HG02763 (cell line): ENCODE data around the gene HLX.

ENCODE experiments used
- ATAC-seq: cut with Tn5 transposase; IDR thresholded peaks from one replicate; pipeline ENCODE4 v1.9.1; 2021; ENCODE audit warnings: mild to moderate bottlenecking, moderate library complexity; ENCODE audit not compliant: unreplicated experiment

Gene HLX

DNA sequence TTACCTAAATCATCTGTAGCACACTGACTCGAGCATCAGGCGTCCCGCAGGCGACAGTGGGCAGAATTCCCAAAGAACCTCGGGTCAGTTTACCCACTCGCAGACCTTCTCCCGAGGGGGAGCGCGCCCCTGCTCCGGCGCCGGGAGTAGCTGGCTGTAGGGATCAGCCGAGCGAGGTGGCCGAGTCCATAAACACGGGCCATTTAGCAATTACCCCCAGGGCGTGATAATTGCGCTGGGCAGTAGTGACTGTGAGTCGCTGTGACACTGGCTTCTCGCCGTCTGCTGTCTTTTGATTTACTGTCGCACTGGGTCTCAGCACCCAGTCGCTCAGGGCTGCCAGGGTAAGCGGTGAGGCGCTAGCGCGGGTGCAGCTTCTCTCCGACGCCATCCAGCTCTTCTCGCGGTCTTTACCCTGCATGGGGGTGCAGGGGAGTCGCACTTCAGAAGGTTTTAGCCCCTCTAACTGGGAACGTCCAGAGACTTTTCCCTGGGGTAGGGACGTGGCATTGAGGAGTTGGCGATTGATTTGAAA is 16.2 kb downstream of the HLX start:
- ATAC-seq, result no peak

DNA sequence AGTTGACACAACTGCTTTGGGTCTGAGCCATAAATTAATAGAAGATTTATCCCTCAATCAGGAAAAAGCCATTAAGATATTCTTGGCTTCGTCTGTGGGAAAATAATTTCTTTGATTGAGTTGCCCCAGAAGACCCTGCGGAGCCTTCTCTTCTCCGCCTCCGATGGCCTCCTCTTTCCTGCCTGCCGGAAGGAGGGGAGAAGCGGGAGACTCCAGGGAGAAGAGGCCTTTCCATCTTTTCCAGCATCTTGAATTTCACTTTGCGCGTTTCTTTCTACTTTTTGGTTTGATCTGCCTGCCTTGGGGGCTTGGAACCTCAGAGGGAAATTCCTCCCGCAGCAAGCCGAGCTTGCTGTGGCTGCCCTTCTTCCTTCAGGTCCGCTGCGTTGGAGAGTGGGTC is 16.8 kb downstream of the HLX start:
- ATAC-seq, result no peak

DNA sequence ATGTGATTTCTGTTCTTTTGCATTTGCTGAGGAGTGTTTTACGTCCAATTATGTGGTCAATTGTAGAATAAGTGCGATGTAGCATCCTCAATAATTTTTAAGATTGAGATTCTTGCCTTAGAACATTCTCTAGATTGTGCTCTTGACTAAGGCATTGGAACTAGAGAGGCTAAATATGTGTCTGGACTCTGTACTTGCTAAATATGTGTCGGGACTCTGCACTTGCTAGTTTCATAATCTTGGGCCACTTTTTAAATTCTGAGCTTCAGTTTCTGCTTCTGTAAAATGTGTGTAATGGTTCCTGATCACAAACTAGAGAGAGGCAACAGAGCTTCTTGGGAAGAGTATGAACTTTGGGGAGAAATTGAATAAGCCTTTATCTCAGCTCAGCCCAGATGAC is 21.6 kb downstream of the HLX start:
- no peak for ATAC-seq

GRCh38 chr1:220901881-220902280 is 22.6 kb downstream of the HLX start:
- no peak for ATAC-seq

- ATAC-seq, result no peak
These were observed 23.7 kb downstream of the HLX start for GRCh38 chr1:220902916-220903315.

- no peak for ATAC-seq
These were observed 25.6 kb downstream of the HLX start for GRCh38 chr1:220904876-220905275.

DNA sequence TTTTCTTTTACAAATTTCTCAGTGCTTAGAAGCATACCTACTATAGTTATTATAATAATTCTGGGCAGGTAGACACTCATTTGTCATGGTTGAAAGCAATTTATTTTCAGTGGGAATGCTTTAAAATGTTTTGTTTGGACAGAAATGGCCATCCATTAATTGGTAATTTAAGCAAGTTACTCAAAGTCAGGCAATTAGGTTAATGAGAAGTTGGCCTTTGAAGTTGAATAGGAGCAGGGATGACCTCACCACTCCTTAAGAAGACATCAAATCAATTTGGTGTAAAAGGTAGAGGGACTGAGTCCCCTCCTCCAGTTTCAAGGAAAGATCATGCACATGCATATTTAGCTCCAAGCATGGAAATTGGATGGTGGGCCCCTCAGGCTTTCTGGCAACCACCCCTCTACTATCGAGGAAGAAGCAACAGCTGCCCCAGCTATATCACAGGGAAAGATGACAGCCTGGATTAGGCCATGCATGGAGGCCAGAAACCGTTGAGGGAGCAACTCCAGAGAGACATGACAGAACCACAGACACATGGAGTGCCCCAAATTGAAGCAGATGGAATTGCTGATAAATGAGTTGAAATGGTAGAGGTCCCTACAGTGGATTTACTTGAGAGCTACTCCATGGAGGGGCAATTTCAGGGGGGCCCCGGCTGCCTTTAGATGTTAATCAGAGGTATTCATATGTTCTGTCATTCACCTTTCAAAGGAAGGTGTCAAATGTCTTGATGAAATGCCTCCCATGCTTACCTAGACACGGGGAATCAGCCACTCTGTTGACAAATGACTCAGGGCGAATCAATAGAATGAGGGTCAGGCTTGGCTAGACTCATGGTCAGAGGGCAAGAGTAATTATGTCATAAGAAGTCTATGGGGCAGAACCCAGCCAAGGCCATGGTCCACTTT is 26.7 kb downstream of the HLX start:
- ATAC-seq, result no peak

DNA sequence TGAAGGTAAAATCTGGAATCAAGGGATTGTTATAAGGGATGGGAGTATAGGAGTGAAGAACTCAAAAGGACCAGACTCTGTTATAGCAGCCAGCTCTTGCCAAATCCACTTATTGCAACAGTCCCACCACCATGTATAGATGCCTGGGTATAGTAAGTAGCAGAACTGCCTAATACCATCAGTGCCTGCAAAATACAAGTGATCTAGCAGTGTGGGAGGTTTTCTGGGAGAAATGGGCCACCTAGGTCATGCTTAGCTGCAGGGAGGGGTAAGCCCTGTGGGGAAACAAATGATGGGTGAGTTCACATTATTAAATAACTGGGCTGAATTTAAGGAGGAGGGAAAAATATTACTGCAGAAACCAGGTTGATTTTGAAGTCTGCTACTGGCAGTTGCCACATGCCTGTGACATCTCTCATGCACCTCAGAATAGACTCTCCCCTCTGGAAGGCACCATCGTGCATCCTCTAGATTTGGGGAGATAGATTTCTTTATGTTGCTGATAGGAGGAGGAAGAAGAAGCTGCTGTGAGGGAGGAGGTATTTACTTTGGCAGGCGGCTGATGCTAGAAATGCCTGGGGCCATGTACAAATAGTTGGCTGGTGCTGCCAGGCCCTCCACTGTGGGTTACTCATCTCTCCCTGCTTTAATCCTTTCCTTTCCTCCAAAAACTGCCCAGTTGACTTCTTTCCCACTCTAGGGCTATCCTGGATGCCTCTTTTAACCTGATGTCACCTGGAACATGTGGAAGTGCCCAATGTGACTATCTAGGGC is 27.5 kb downstream of the HLX start:
- ATAC-seq, result no peak

DNA sequence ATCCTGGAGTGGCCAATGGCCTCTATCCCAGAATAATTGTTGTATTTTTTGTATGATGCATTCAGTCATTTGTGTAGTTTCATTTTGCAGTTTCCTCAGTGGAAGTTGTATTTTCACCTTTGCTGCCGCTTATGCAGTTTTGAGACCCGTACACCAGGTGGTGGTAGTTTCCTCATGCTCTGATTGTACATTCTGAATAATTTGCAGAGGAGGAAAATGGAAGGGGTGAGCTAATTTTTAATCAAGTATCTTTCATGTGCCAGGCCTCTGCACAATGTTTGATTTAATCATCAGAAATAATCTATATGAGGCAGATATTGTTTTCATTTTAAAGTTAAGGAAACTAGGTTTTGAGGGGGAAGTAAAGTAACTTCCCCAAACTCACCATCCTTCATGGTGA is 29.5 kb downstream of the HLX start:
- no peak for ATAC-seq

GRCh38 chr1:220910021-220910420 is 30.8 kb downstream of the HLX start:
- ATAC-seq, result no peak

DNA sequence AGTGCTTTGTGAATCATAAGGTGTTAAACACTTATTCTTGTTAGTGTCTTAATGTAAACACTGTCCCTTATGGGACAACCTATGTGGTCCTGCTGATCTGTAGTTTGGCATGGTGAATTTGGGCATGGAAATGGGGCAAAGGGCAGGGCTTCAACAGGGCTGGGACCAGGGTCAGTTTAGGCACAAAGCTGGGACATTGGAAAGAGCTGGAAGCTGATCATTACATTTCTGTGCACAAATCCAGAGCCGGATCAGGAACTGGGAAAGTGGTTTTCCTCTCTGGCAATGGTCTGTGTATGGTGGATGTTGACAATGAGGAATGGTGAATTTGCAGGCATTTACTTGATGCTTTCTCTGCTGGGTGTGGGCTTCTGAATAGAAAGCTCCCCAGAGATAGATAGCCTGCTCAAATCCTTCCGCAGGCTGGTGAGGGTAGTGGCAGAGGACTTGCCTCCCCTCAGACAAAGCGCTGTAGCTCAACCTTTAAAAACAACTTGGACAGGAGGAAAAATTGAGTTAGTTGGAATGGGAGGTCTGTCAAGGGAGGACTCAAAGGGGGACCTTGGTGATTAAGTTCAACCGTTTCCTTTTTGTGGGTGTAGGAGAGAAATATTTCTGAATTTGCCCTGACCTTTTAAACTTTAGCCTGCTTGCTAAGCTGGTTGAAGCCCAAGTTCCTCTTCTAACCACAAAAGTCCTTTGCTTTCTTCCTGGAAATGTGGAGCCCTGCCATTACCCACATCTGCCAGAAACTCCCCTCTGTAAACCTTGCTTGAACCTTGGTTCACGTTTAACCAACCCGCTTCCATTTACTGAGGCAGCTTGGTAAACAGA is 35.3 kb downstream of the HLX start:
- ATAC-seq, result no peak

DNA sequence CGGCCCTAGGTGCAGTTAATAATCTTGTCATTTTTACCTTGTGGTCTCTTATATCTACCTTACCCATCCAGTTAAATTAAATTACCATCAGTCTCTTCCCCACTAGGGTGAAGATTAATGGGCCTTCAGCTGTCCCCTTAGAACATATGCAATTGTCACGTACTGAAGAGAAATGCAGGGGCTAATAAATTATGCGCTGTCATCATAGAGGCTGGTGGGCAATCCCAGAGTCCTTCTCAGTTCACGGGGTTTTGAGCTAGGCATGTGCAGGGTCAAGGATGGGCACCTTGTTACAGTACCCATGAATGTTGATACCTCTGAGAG is 35.8 kb downstream of the HLX start:
- no peak for ATAC-seq

- ATAC-seq, result no peak
These were observed 36.7 kb downstream of the HLX start for GRCh38 chr1:220915954-220916353.

DNA sequence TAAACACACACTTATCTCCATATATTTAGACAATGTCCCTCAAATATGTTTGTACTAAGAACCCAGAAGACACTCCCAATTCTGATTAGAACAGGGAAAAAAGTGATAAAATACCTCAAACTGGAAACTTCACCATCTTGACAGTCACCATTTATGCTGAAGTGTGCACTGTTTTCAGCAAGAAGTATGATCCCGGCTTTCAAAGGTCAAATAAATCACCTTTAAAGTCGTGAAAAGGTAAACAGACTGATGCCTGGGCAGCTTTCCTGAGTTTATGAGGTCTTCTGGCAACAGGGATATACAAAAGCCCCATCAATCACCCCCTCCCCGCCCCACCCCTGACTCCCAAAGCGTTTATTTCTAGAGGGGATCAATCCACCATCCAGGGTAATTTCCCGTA is 37.9 kb downstream of the HLX start:
- no peak for ATAC-seq

GRCh38 chr1:220917535-220918209 is 38.4 kb downstream of the HLX start:
- ATAC-seq, result no peak

- ATAC-seq, result no peak
These were observed 39.2 kb downstream of the HLX start for GRCh38 chr1:220918285-220918951.

DNA sequence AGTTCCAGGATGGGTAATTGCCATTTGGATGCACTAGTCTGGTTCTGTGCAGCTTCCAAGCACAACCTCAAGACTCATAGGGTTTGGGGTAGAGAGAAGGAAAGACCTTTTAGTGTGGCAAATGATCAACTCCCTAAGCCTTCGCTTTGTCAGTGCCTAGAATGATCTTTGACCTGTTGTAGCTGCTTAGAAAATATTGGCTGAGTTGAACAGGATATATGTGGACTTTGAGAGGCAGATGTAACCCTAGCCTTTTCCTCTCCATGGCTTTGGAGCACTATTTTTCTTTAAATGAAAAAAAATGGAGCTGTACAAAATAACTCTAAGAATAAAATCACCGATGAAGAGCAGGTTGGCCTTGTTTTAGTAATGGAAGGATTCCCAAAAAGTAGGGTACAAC is 41.7 kb downstream of the HLX start:
- no peak for ATAC-seq

DNA sequence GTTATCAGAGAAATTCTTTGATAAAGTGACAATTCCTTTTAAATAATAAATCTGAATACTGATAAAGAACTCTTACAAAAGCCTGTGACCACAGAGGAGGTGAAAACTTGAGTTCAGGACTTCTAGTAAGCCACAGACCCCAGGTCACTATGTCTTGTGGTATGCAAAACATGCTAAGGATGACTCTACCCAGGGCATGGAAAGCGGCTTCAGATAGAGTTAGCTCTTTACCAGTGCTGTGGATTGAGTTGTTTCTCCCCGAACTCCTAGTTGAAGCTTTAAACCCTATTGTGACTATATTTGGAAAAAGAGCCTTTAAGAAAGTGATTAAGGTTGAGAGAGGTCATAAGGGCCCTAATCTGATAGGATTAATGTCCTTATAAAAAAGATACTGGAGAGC is 42.3 kb downstream of the HLX start:
- no peak for ATAC-seq

- no peak for ATAC-seq
These were observed 42.9 kb downstream of the HLX start for GRCh38 chr1:220921971-220922635.

DNA sequence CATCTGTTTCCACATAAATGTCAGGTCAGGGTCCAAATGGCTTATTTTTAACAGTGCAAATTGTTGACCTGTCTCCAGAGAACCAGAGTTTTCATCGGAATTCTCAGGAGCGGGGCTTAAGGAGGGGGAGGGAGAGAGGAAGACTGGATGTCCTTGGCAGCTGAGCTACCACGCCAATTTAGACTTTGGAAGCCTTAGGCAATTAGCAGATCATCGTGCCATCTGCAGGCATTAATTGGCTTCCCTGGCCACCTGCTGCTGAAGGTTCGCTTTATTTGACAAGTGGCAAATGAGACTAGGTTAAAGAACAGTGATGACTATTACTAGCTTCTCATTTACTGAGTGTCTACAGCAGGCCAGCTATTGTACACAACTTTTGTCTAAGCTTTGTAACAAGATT is 43.7 kb downstream of the HLX start:
- no peak for ATAC-seq
